Activated CD4-positive, alpha-beta T cell treated with anti-CD3 and anti-CD28 coated beads for 24 hours (primary cell): ENCODE data around the gene C19orf73.

Experiments
- DNase-seq, 2 donors: peaks; one replicate each; pipeline ENCODE4 v3.0.0-alpha.2; 2020; ENCODE audit warnings: low read depth in 2 of 2

The C19orf73 gene

GRCh38 chr19:49118565-49119410 lies at the start of gene C19orf73:
Gene C19orf73, minus strand, starts transcription at chr19:49119143. Its CDS starts 121 bp downstream, at chr19:49119022.
- peak; percentile 88 to 93 for DNase-seq

- no peak for DNase-seq
These were observed 49.5 kb upstream of the C19orf73 start for GRCh38 chr19:49168421-49168820.

- no peak for DNase-seq
These were observed 49.0 kb upstream of the C19orf73 start for GRCh38 chr19:49167857-49168409.

- no peak for DNase-seq
These were observed 46.9 kb upstream of the C19orf73 start for GRCh38 chr19:49165865-49166301.

GRCh38 chr19:49165111-49165750 lies 46.3 kb upstream of the C19orf73 start:
- DNase-seq, result no peak

GRCh38 chr19:49161987-49162386 lies 43.0 kb upstream of the C19orf73 start:
- DNase-seq, result no peak

- no peak for DNase-seq
These were observed 41.7 kb upstream of the C19orf73 start for GRCh38 chr19:49160450-49161189.

GRCh38 chr19:49157445-49158224 lies 38.7 kb upstream of the C19orf73 start, which contains the start of gene TRPM4:
Gene TRPM4, plus strand, starts transcription at chr19:49157792. Its CDS starts 75 bp downstream, at chr19:49157867.
- peak in 1 of 2 donors; percentile 61 for DNase-seq

- DNase-seq, result no peak
These were observed 36.9 kb upstream of the C19orf73 start for GRCh38 chr19:49155820-49156346.

- no peak for DNase-seq
These were observed 36.3 kb upstream of the C19orf73 start, which contains the start of gene HRC for GRCh38 chr19:49155005-49155819. Gene HRC, minus strand, starts transcription at chr19:49155396. Its CDS starts 159 bp downstream, at chr19:49155237.

GRCh38 chr19:49154279-49154678 lies 35.3 kb upstream of the C19orf73 start:
- no peak for DNase-seq

GRCh38 chr19:49153167-49153809 lies 34.3 kb upstream of the C19orf73 start:
- no peak for DNase-seq

GRCh38 chr19:49152119-49152550 lies 33.2 kb upstream of the C19orf73 start:
- DNase-seq, result no peak

GRCh38 chr19:49151267-49152118 lies 32.5 kb upstream of the C19orf73 start:
- DNase-seq, result peak in 1 of 2 donors; percentile 30

- no peak for DNase-seq
These were observed 32.0 kb upstream of the C19orf73 start for GRCh38 chr19:49150944-49151243.

GRCh38 chr19:49150106-49150943 lies 31.4 kb upstream of the C19orf73 start:
- peak in 1 of 2 donors; percentile 26 for DNase-seq

- DNase-seq, result no peak
These were observed 30.7 kb upstream of the C19orf73 start for GRCh38 chr19:49149652-49150105.
